HG03045 (cell line): ENCODE measurements around the gene KRT25.

Experiments
- ATAC-seq: cut with Tn5 transposase; IDR thresholded peaks from one replicate; pipeline ENCODE4 v1.9.1; 2021; ENCODE audit warnings: mild to moderate bottlenecking, moderate library complexity; ENCODE audit not compliant: unreplicated experiment

Gene KRT25, protein sequence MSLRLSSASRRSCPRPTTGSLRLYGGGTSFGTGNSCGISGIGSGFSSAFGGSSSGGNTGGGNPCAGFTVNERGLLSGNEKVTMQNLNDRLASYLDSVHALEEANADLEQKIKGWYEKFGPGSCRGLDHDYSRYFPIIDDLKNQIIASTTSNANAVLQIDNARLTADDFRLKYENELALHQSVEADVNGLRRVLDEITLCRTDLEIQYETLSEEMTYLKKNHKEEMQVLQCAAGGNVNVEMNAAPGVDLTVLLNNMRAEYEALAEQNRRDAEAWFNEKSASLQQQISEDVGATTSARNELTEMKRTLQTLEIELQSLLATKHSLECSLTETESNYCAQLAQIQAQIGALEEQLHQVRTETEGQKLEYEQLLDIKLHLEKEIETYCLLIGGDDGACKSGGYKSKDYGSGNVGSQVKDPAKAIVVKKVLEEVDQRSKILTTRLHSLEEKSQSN

DNA sequence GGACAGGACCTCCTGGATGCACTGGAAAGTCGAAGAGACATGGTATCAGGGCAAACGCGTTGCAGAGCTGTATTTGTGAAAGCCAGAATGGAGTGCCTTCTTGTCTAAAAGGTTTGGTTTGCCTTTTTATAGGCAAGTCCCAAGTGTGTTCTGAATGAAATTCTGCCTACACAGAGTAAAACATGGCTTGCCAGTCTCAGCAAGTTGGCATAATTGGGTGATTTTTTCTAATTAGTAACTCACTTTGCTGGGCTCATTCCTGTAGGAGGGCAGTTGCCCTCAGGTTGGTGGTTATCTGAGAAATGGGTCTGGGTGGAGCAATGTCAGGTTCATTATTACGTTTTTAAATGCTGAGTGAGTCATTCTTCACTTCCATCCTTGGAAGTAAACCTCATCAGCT is at the start of gene KRT25:
TSS of gene KRT25 (minus strand) at position 101 of the 400 bp plus-strand sequence. CDS start at position 41, 60 bp downstream.
- ATAC-seq, result no peak

DNA sequence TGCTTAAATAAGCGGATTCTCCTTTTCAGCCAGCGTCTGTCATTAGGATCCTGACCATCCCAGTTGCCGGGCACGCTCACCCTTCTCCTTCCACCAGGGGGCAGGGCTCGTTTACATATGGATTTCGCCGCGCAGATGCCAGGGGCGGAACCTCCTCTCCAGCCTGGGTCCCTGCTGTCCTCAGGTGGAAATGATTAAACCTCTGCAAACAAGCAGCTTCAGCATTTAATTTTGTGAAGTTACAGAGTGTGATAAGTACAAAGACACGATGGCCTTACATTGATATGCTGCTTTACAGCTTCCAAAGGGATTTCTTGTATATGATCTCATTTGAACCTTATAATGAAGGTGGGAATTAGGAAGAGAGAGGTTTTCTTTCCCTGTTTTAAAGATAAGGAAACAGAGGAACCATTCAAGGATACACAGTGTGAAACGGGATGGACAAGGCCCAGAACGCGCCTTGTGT is 48.5 kb upstream of the KRT25 start:
- ATAC-seq, result no peak

DNA sequence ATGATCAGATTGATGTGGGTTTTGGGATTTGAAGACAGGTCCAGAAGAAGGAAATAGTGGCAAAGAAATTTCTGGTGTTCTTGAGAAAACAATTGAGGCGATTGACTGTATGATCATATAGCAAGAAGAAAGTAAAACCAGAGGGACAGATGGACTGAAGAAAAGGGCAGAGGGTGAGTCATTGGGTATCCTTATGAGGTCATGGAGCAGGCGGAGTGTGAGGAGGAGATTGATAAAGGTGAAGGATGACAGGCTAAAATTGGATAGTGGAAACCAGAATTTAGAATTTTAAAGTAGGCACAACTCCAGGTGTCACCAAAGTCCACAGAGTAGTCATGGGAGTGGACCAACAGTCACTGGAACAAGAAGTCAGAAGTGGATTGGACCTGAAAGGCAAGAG is 46.0 kb upstream of the KRT25 start:
- no peak for ATAC-seq

DNA sequence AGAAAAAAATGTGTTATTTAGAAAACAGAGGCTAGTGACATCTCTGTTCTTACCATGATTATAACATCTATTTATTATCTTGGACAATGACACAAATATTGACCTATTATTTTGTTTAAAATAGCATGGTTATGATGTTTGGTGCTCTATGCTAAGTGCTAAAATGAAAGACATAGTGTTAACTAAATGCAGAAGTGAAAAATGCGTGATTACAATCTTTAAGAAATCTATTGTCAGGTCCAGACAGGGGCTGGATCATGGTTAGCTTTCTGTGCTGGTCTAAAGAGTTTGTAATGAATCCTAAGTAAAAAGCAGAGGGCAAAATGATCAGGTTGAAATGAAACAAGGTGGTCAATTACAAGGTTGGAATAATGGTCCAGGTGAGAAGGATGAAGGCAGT is 45.2 kb upstream of the KRT25 start:
- ATAC-seq, result no peak

DNA sequence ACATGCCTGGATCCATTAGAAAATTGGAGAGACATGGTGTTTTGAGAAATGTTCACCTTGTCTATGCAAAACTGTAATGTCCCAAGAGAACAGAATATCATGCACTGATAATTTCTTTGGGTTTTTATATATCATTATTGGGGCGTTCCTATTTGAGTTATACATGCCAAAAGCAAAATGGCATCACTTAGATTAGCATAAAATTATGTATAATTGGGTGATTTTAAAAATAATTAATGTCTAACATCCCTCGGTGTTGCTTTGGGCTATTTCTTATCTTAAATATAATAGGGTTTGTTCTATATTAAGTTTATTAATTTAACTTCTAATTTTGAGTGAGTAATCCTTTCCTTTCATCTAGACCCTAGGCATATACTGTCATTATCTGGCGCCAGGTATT is 44.7 kb upstream of the KRT25 start, which contains the start of gene KRT28:
TSS of gene KRT28 (minus strand) at position 101 of the 400 bp plus-strand sequence. CDS start at position 35, 66 bp downstream.
- no peak for ATAC-seq

DNA sequence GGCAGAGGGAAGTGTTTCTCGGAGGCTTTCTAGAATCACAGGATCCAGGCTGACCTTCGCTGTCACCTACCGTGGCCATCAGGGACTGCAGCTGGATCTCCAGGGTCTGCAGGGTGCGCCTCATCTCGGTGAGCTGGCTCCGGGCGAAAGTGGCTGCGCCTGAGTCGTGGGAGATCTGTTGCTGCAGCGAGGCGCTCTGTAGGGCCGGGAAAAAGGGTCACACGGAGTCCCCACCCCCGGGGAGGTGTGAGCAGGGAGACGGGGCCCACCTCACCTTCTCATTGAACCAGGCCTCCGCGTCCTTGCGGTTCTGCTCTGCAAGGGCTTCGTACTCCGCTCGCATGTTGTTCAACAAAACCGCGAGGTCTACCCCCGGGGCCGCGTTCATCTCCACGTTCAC is 41.7 kb upstream of the KRT25 start:
- no peak for ATAC-seq

DNA sequence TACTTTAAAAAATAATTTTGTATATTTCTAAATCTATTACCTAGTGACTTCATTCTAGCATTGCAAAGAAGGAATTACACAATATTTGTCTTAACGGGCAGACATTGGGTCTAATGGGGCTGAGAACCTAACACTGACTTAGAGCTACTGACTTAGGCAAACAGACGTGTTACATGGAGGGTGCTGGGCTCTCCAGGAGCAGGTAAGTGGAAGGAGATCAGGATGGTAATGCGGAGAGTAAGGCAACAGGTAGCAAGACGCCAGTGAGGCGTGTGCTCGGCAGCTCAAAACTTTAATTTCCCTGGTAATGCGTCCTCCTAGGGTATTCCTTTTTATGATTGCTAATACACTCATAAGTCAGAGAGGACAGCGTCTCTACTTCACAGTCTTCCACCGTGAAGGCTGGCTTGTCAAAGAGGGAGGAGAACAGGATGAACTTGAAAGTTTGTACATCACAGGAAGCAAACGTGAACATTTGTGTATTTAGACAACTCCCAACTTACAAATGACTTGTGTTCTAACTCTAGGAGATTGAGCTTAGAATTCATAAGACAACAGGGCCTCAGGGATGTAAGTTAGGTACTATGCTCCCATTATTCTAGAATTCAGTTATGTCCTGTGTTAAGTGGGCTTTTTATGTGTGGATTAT is 40.0 kb upstream of the KRT25 start:
- ATAC-seq, result no peak

DNA sequence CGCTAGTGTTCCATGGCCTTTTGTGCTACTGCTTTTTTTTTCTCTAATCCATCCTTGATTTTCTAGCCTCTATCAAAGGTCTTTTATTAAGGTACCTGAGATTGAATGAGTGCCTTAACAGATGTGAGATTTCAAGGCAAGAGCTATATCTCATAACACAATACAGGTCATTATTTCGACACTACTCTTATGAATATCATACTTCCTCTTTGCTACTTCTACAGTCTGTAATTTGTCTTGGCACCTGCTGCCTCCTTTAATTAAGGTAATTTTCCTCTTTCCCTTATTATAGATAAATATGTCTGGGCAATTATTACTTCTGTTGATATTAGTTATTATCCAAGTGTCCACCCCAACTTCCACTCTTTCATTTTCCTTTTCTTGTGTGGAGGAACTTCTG is 39.3 kb upstream of the KRT25 start:
- no peak for ATAC-seq

DNA sequence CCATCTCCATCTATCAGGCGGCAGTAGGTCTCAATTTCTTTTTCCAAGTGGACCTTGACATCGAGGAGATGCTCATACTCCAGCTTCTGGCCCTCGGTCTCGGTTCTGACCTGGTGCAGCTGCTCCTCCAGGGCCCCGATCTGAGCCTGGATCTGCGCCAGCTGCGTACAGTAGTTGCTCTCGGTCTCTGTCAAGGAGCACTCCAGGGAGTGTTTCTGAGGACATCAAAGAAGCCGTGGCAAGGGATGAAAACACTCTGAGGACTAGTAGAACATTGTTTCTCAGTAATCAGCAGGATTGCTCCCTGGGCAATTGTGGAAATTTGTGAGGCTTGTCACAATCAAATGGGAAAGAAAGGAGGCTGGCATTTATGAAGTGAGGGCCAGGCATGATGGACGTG is 38.7 kb upstream of the KRT25 start:
- no peak for ATAC-seq

DNA sequence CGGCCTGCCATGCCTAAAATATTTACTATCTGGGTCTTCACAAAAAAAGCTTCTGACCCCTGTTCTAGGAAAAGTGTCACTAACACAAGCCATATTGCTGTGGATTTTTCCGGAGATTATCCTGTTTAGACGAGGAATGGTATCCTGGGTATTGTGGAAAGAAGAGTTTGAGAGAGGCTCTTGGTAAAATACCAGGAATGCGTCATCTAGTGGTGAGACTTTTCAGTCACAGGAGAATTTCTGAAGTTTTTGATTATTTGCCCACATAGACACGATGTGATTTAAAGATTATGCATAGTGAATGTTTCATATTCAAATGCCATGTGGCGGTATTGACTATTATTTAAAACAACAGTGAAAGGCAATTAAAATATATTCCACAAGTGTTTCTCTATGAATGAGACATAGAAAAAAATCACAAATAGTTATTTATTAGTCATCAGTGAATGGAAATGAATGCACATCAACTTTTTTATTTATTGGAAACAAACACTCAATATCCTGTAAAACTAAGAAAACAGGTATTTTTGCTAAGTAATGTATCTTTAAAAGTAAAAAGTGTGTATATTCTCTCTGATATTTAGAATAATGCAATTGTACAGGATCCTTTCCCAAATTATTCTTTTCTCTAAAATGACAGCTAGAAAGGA is 36.8 kb upstream of the KRT25 start:
- ATAC-seq, result no peak

DNA sequence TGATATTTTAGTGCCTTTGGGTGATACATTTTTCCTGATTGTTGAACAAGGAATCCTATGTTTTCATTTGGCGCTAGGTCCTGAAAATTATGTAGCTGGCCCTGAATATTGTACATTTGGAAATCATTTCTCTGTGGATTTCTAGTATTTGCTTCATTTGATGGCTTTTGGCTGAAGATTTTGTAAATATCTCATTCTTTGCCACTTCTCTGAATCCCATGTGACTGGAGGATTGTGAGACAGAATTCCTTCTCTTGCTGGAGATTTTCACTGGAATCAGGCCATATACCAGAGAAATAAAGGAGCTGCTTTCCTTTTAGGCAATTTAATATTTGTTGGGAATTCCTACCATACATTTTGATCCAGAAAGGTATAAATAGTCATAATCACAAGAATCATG is 36.0 kb upstream of the KRT25 start:
- no peak for ATAC-seq

DNA sequence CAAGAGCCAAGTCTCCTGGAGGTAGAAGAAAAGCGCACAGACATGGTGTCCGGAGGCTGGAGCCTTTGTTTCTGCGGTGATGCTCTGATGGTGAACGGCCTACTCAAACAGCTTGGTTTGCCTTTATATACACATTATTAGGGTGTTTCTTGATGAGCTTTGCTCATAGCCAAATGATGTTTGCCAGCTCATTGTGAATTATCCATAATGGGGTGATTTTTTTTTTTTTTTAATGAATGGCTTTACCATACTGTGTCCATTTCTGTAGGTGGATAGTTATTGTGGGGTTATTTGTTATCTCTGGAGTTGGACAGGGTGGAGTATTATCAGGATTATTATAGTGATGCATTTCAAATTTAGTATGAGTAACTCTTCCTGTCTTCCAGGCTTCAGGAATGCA is 27.3 kb upstream of the KRT25 start, which contains the start of gene KRT27:
TSS of gene KRT27 (minus strand) at position 101 of the 400 bp plus-strand sequence. CDS start at position 44, 57 bp downstream.
- ATAC-seq, result no peak

DNA sequence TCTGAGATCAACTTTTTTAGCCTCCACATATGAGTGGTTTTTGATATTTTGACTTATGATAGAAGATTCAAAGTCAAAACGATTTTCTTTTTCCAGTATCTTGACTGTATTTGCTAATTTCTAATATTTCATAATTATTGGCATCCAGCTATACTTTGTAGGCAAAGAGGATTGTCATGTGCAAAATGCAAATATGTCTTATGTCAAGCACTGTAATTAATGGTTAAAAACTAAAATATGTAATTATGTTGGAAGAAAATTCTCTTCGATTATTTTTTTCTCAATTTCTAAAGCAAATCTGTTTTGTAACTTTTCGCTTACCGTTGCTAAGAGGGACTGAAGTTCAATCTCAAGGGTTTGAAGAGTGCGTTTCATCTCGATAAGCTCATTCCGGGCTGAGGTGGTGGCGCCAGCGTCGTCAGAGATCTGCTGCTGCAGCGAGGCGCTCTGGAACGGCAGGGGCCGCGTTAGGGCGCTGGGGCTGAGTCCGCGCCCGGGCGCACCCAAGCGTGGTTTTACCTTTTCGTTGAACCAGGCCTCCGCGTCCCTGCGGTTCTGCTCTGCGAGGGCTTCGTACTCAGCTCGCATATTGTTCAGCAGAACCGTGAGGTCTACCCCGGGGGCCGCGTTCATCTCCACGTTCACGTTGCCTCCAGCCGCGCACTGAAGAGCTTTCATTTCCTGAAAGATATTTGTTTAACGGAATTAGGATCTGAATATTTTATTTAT is 24.2 kb upstream of the KRT25 start:
- ATAC-seq, result no peak

DNA sequence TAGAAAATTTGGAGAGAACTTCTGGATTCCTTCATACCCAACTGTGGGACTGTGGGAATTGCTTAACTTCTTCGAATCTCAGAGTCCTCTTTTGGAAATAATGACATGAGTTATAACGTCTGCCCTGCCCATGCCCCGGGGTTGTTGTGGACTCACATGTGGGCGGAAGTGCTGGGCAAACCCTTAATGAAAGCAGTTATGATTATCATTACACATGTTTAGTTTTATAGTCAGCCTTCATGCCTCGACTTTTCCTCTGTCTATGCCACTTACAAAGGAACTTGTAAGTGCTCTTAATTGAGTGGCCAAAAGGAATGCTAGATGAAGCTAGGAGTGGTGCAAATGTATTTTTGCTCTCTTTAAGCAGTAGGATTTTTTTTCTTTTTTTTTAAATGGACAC is 23.3 kb upstream of the KRT25 start:
- no peak for ATAC-seq

DNA sequence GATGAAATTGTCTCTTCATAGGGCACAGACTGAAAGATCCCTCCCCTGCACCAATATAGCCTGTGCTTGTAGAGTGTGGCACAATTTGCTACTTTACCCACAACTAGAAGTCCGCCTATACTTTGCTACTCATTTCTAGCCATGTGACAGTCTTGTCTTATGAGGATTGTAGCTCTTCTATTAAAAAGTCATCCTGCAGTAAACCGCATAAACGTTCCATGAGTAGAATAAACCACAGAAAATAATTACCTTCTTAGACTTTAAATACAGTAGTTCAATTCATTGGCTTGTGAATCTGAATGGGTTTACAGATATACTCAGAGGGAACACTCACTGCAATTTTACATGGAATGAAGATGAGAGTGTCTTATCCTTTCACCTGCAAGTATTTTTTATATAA is 22.8 kb upstream of the KRT25 start:
- ATAC-seq, result no peak

DNA sequence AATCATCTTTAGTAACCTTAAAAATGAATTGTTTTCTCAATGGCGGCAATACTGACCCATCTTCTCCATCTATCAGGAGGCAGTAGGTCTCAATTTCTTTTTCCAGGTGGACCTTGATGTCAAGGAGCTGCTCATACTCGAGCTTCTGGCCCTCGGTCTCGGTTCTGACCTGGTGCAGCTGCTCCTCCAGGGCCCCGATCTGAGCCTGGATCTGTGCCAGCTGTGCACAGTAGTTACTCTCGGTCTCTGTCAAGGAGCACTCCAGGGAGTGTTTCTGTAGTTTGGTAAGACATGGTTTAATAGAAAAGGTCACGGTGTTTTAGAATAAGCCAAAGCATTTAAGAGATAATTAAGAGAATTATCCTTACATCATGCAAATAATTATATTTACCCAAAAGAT is 22.3 kb upstream of the KRT25 start:
- no peak for ATAC-seq

DNA sequence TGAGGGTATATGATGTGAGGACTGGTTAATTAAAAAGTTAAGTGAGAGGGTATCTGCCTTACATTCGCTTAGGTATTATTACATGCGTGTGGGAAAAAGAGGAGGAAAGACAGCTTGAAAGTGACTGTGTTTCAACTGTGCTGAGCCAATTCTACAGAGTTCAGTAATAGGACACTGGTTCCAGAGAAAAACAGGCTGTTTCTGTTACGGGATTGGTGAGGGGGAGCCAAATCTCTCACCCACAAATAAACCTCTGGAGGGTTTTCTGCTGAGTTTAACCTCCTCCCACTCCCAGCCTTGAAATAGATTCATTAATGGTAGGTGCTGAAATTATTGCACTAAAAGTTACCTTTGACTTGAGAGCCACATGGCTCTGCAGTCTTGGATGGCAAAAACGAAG is 20.8 kb upstream of the KRT25 start:
- no peak for ATAC-seq

DNA sequence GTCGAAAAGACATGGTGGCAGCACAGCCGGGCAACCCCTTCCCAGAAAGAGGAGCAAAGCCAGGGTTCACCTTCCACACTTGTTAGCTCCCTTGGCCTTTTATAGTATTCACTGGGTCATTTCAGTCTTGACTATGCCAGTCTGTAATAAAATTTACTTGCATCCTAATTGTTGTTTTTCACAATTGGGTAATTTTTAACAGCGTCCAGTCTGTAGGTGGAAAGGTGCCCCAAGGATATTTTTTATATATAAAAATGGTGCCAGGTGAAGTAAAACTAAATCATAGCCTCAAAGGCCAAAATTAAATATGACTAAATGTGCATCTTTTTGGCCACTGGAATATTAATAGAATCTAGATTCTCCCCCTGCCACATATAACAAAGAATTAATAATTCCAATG is 17.0 kb upstream of the KRT25 start, which contains the start of gene KRT26:
TSS of gene KRT26 (minus strand) at position 101 of the 400 bp plus-strand sequence. CDS start at position 13, 88 bp downstream.
- no peak for ATAC-seq

DNA sequence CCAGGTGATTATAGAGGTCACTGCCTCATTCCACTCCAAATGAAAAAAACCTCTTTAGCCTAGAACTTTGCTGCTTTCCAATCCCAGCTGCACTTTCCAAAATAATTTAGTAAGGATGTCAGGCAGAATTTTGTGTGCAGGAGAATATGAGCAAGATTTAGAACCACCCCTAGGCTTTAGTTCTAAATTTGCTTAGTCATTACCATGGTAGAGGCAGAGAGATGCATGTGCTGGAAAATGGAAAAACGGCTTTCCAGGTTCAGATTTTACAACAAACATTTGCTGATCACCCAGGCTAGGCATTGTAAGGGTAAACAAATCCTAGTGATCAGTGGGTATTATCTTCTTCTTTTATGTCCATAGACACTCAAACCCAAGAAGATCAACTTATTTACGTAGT is 10.5 kb upstream of the KRT25 start:
- ATAC-seq, result no peak

DNA sequence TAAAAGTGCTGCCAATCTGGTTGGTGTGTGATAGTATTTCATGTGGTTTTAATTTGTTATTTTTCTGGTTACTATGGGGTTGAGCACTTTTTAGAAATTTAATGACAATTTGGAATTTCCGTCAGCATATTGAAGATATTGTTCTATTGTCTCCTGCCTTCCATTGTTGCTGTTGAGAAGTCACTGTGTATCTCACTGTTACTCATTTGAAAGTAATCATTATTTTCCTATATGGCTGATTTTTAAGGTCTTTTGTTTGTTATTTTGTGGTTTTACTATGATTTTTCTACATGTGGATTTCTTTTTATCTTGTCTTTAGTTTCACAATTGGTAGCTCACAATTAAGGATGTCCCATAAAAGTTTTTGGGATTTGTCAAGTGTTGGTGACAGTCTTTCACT is 8.6 kb upstream of the KRT25 start:
- ATAC-seq, result no peak
